Measurements from ENCODE around the gene TUBG2.
A peak's percentile ranks its signal among the peaks of the same experiment; 100 is the strongest.

Gene TUBG2

DNA sequence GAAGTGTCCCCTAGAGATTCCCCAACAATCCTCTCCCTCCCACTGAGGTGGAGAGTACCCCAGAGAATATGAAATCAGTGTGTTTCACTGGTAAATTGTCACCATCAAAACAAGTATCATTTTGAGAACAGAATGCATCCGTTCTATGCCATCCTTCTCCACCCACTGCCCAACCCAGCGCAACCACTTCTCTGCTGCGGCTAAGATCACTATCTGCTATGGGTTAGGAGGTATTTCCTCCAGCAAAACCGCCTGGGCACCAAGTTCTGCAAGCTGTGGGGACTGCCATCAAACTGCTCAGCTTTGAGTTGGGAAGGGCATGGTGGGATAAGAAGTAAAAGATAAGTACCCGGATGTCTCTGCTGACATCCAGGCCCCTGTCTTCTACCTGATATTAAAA lies 47.6 kb downstream of the TUBG2 start:
- H3K9ac ChIP-seq, result no peak overlapping the region
- H3K4me1 ChIP-seq, result peaks cover 0 to 19% (median 11%) of the 10 kb centered on the region in 10 experiments; a peak in 12 of 20 replicates
- peaks cover 0 to 10% (median 0%) of the 10 kb centered on the region in 11 experiments; a peak in 1 of 22 replicates for H4K20me1 ChIP-seq
- H3K4me3 ChIP-seq, result no peak overlapping the region
- peaks cover 98 to 100% (median 100%) of the 10 kb centered on the region in 11 experiments for H3K36me3 ChIP-seq
- no peak overlapping the region for H3K4me2 ChIP-seq
- H3K9me3 ChIP-seq (replicated peaks in 1 of 11), result no peaks in the 10 kb centered on the region
- no peak for TF ChIP-seq Cebpa-rat (IDR thresholded peaks at IDR 0.05)
- H3K27ac ChIP-seq, result no peak overlapping the region
- no peaks in the 10 kb centered on the region for H3K27me3 ChIP-seq

DNA sequence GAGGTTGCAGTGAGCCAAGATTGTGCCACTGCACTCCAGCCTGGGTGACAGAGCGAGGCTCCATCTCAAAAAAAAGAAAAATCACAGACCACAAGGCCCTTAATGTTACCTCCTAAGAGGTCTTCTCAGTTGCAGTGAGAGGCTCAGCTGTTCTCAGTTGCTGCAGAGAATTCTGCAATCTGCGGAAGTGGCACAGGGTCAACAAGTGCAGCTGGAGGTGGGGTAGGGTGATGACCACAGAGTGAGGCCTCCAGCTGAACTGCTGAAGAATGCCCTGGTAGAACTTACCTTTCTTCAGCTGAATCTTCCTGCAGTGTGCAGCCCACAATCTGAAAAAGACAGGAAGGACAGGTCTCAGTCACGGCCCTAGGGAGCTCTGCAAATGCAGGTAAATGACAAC lies 49.5 kb downstream of the TUBG2 start:
- no peaks in the 10 kb centered on the region for H3K27me3 ChIP-seq
- H3K4me2 ChIP-seq, result no peak overlapping the region
- TF ChIP-seq Cebpa-rat (IDR thresholded peaks at IDR 0.05), result no peak
- peaks cover 96 to 100% (median 99%) of the 10 kb centered on the region in 11 experiments for H3K36me3 ChIP-seq
- H3K9me3 ChIP-seq (replicated peaks in 1 of 11), result no peaks in the 10 kb centered on the region
- H3K9ac ChIP-seq, result no peak overlapping the region
- H3K4me3 ChIP-seq, result no peak overlapping the region
- peaks cover 0 to 19% (median 11%) of the 10 kb centered on the region in 10 experiments; a peak in 12 of 20 replicates for H3K4me1 ChIP-seq
- H4K20me1 ChIP-seq, result peaks cover 0 to 8% (median 0%) of the 10 kb centered on the region in 11 experiments; a peak in 1 of 22 replicates
- H3K27ac ChIP-seq, result no peak overlapping the region

DNA sequence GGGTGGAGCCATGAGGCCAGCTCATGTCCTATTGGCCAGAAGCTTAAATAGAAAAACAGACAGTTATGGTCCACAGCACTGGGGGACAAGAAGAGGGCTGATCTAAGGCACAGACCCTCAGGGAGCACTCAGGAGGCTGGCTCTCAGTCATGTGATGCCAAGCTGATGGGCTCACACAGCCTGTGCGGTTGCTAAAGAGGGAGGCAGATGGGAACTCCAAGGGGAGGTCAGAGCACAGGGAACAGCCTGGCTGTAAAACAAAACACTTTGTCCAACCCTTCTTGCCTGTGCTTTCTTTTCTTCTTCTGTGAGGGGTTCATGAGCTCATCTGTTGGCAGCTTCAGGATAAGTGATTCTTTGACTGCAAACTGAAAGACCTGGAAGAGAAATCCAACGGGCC lies 50.5 kb downstream of the TUBG2 start:
- Histone ChIP-seq H3K27me3 (no peaks in the 10 kb centered on the region), H3K4me3 (no peak overlapping the region; a peak in 1 of 20 replicates), H3K9me3 (replicated peaks in 1 of 11) (no peaks in the 10 kb centered on the region), H3K4me1 (peaks cover 0 to 19% (median 11%) of the 10 kb centered on the region in 10 experiments; a peak in 12 of 20 replicates), H4K20me1 (peaks cover 0 to 8% (median 0%) of the 10 kb centered on the region in 11 experiments; a peak in 1 of 22 replicates), H3K27ac (peak overlapping the region in 4 of 11 experiments; percentile 12 to 37 (median 22); a peak in 3 of 22 replicates), H3K36me3 (peaks cover 96 to 100% (median 98%) of the 10 kb centered on the region in 11 experiments), H3K9ac (peak overlapping the region in 4 of 11 experiments; percentile 11 to 58 (median 56); a peak in 8 of 22 replicates), H3K4me2 (peak overlapping the region in 6 of 11 experiments; percentile 18 to 63 (median 54); a peak in 11 of 22 replicates)
- TF ChIP-seq Cebpa-rat (IDR thresholded peaks at IDR 0.05), result no peak
